Activated CD4-positive, alpha-beta T cell treated with anti-CD3 and anti-CD28 coated beads for 48 hours (primary cell): ENCODE data around the gene DNAJB14.
A peak's percentile ranks its signal among the peaks of the same experiment; 100 is the strongest.

ENCODE experiments used
- DNase-seq: peaks from one replicate; pipeline ENCODE4 v3.0.0-alpha.2; 2020

DNAJB14 gene

GRCh38 chr4:99861120-99861905 is 85.1 kb downstream of the DNAJB14 start:
- DNase-seq = peak; percentile 29

- no peak for DNase-seq
These were observed 85.9 kb downstream of the DNAJB14 start for GRCh38 chr4:99860521-99860920.

- DNase-seq = no peak
These were observed 86.8 kb downstream of the DNAJB14 start for GRCh38 chr4:99859618-99860017.

GRCh38 chr4:99857307-99857706 is 89.1 kb downstream of the DNAJB14 start:
- no peak for DNase-seq

GRCh38 chr4:99856166-99856565 is 90.3 kb downstream of the DNAJB14 start:
- DNase-seq = peak; percentile 24

GRCh38 chr4:99855678-99856077 is 90.7 kb downstream of the DNAJB14 start:
- peak; percentile 29 for DNase-seq

- DNase-seq = no peak
These were observed 92.4 kb downstream of the DNAJB14 start for GRCh38 chr4:99853999-99854398.

- DNase-seq = no peak
These were observed 93.2 kb downstream of the DNAJB14 start for GRCh38 chr4:99853190-99853589.

- peak; percentile 26 for DNase-seq
These were observed 94.1 kb downstream of the DNAJB14 start for GRCh38 chr4:99852199-99852749.

GRCh38 chr4:99848591-99849001 is 97.8 kb downstream of the DNAJB14 start:
- DNase-seq = peak; percentile 60

- DNase-seq = peak; percentile 54
These were observed 98.9 kb downstream of the DNAJB14 start for GRCh38 chr4:99847362-99847976.

GRCh38 chr4:99846891-99847290 is 99.5 kb downstream of the DNAJB14 start:
- no peak for DNase-seq
